ENCODE results near the gene SNAPC2. TPM values are rescaled to one million over a fixed set of nuclear protein-coding genes. Genes with fewer than 3 reads are reported as not detected.

SNAPC2 gene
- total RNA-seq, 1 experiment from 2014 or later: 63.0 TPM

DNA sequence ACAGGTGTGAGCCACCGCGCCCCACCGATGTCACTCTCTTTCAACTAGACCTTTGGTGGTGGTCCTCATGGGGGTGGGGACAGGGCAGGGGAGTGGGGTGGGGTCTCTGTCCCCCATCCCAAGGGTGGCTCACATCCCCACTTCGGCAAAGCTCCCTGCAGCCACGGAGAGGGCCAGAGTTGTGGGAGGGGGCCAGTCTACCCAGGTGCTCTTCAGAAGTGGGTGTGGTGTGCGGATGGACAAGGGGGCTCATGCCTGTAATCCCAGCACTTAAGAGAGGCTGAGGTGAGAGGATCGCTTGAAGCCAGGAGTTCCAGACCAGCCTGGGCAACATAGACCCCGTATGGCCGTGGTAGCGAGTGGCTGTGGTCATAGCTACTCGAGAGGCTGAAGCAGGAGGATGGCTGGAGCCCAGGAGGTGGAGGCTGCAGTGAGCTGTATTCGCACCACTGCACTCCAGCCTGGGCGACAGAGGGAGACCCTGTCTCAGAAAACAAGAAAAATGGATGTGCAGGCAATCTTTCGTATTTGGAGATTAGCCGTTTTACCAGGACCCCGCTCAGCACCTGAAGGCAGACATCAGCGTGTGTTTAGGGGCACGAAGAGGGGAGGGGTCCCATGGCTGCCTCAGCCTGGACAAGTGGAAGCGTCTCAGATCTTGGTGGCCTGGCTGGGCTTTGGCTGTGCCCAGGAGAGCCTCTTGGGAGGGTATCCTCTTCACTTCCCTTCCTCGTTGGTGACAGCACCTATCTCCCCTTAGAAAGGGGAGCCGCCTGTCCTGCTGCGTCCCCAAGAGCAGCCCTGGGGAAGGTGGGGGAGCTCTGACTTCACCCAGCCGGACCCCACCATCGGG is 4.7 kb upstream of the SNAPC2 start:
- ChIA-PET CTCF (no interaction called here), POLR2A (no interaction called here)
- TF ChIP-seq TCF7L2 (IDR thresholded peaks at IDR 0.05; ENCODE audit: low read depth, low read length) (no peak), POLR2AphosphoS5 (IDR thresholded peaks at IDR 0.05; ENCODE audit: low read depth, low read length) (no peak), SIN3A (IDR thresholded peaks at IDR 0.05; ENCODE audit: borderline replicate concordance, insufficient read depth, low read depth, low read length) (no peak)
- TF ChIP-seq, protein P1, sequence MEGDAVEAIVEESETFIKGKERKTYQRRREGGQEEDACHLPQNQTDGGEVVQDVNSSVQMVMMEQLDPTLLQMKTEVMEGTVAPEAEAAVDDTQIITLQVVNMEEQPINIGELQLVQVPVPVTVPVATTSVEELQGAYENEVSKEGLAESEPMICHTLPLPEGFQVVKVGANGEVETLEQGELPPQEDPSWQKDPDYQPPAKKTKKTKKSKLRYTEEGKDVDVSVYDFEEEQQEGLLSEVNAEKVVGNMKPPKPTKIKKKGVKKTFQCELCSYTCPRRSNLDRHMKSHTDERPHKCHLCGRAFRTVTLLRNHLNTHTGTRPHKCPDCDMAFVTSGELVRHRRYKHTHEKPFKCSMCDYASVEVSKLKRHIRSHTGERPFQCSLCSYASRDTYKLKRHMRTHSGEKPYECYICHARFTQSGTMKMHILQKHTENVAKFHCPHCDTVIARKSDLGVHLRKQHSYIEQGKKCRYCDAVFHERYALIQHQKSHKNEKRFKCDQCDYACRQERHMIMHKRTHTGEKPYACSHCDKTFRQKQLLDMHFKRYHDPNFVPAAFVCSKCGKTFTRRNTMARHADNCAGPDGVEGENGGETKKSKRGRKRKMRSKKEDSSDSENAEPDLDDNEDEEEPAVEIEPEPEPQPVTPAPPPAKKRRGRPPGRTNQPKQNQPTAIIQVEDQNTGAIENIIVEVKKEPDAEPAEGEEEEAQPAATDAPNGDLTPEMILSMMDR (IDR thresholded peaks at IDR 0.05): no peak
- TF ChIP-seq, protein P2, sequence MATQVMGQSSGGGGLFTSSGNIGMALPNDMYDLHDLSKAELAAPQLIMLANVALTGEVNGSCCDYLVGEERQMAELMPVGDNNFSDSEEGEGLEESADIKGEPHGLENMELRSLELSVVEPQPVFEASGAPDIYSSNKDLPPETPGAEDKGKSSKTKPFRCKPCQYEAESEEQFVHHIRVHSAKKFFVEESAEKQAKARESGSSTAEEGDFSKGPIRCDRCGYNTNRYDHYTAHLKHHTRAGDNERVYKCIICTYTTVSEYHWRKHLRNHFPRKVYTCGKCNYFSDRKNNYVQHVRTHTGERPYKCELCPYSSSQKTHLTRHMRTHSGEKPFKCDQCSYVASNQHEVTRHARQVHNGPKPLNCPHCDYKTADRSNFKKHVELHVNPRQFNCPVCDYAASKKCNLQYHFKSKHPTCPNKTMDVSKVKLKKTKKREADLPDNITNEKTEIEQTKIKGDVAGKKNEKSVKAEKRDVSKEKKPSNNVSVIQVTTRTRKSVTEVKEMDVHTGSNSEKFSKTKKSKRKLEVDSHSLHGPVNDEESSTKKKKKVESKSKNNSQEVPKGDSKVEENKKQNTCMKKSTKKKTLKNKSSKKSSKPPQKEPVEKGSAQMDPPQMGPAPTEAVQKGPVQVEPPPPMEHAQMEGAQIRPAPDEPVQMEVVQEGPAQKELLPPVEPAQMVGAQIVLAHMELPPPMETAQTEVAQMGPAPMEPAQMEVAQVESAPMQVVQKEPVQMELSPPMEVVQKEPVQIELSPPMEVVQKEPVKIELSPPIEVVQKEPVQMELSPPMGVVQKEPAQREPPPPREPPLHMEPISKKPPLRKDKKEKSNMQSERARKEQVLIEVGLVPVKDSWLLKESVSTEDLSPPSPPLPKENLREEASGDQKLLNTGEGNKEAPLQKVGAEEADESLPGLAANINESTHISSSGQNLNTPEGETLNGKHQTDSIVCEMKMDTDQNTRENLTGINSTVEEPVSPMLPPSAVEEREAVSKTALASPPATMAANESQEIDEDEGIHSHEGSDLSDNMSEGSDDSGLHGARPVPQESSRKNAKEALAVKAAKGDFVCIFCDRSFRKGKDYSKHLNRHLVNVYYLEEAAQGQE (IDR thresholded peaks at IDR 0.05; ENCODE audit: insufficient read depth in 1 of 2, low read depth in 2 of 2, low read length in 1 of 2): no peak
- BruUV-seq (replicated peaks): no TSS peak
- intact Hi-C loops (cut with micrococcal nuclease; ENCODE audit: unreplicated experiment) (no loop called here), in situ Hi-C loops (cut with HindIII; ENCODE audit: low pct_unique_long_range_greater_than_20kb, low sequenced_read_pairs) (no loop called here)
- H3K36me3 ChIP-seq (ENCODE audit: control insufficient read depth, insufficient read depth, low read length): no peaks in the 10 kb centered on the region; the same call in 1 of the 2 replicates
- peaks cover 10% of the 10 kb centered on the region for H3K4me1 ChIP-seq (ENCODE audit: control insufficient read depth, insufficient read depth, low read length)
- no peaks in the 10 kb centered on the region for H3K27me3 ChIP-seq (ENCODE audit: control insufficient read depth, insufficient read depth, low read length)
- DNase-seq (ENCODE audit: low read depth, low spot score): no peak
- H3K27ac ChIP-seq (ENCODE audit: low read length): peak overlapping the region; percentile 48; the same call in 1 of the 2 replicates
- H3K4me3 ChIP-seq (ENCODE audit: low read depth in 2 of 2, low read length in 2 of 2): peak overlapping the region; percentile 42 to 61
- H3K9me3 ChIP-seq (ENCODE audit: control insufficient read depth, insufficient read depth, low read depth, low read length): no peaks in the 10 kb centered on the region
- ATAC-seq: no peak

DNA sequence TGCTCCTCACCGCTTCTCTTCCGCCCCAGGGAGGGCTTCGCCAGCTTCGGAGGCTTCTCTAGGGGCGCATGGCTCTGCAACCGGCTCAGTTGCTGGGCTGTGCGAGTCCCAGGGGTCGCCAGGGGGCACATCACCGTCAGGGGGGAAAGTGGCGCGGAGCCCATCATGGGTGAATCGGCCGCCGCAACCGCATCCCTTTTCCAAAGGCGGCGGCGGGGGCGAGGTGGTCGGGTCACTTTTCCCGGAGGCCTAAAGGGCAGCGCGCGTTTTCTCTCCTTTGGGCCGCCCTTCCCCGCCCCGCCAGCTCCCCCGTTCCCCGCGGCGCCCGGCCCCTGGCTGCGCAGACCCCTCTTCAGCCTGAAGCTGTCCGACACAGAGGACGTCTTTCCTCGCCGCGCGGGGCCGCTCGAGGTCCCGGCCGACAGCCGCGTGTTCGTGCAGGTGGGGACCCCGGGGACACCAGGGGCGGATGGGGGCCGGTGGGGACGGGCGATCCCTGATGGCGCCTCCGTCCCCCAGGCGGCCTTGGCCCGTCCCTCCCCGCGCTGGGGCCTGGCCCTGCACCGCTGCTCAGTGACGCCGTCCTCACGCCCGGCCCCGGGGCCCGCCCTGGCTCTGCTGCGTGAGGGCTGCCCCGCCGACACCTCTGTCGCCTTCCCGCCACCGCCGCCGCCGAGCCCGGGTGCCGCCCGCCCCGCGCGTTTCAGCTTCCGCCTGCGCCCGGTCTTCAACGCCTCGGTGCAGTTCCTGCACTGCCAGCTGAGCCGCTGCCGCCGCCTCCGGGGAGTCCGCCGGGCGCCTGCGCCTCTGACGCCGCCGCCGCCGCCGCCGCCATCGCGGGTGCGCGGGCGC is 3.8 kb upstream of the SNAPC2 start:
- Histone ChIP-seq H3K9me3 (ENCODE audit: control insufficient read depth, insufficient read depth, low read depth, low read length) (no peaks in the 10 kb centered on the region), H3K27ac (ENCODE audit: low read length) (peak overlapping the region; percentile 48; the same call in 1 of the 2 replicates), H3K36me3 (ENCODE audit: control insufficient read depth, insufficient read depth, low read length) (no peaks in the 10 kb centered on the region; the same call in 1 of the 2 replicates), H3K27me3 (ENCODE audit: control insufficient read depth, insufficient read depth, low read length) (no peaks in the 10 kb centered on the region), H3K4me3 (ENCODE audit: low read depth in 2 of 2, low read length in 2 of 2) (peak overlapping the region; percentile 61 to 62), H3K4me1 (ENCODE audit: control insufficient read depth, insufficient read depth, low read length) (peaks cover 10% of the 10 kb centered on the region)
- no TSS peak for BruUV-seq (replicated peaks)
- in situ Hi-C loops (cut with HindIII; ENCODE audit: low pct_unique_long_range_greater_than_20kb, low sequenced_read_pairs): no loop called here
- ChIA-PET CTCF (no interaction called here), POLR2A (interaction anchor here (1.3 kb wide), 1 partner anchor 27 kb away, joined by 4 read pairs; the partner anchor contains the start of gene TIMM44)
- peak; percentile 13; the same call in 1 of the 2 replicates for ATAC-seq
- TF ChIP-seq SIN3A (IDR thresholded peaks at IDR 0.05; ENCODE audit: borderline replicate concordance, insufficient read depth, low read depth, low read length) (0 out of 2 replicates have a peak, but pooled peaks have one; percentile 32), POLR2AphosphoS5 (IDR thresholded peaks at IDR 0.05; ENCODE audit: low read depth, low read length) (no peak)
- TF ChIP-seq, protein P1 (IDR thresholded peaks at IDR 0.05): peak; percentile 30
- intact Hi-C loops (cut with micrococcal nuclease; ENCODE audit: unreplicated experiment): no loop called here
- no peak for DNase-seq (ENCODE audit: low read depth, low spot score)

All from Panc1 (cell line).